Trophoblast cell (in vitro differentiated cells and primary cell): ENCODE results near the gene MIEF1. TPM values are rescaled to one million over a fixed set of nuclear protein-coding genes. Genes with fewer than 3 reads are reported as not detected.

ENCODE experiments used
- DNase-seq, 2 donors: peaks; one replicate each; pipeline ENCODE4 v3.0.0-alpha.2; 2016
- H2AFZ ChIP-seq: 2 replicates; pipeline ENCODE4 v1.6.1; 2013; ENCODE audit warnings: low read length, moderate library complexity, mild to moderate bottlenecking; ENCODE audit not compliant: insufficient read depth, poor library complexity
- H2AK5ac ChIP-seq: 2 replicates; pipeline ENCODE4 v1.6.1; 2013; ENCODE audit warnings: mild to moderate bottlenecking, low read length
- H2BK120ac ChIP-seq: 2 replicates; pipeline ENCODE4 v1.6.1; 2013; ENCODE audit warnings: low read length, mild to moderate bottlenecking, moderate library complexity; ENCODE audit not compliant: insufficient read depth, poor library complexity
- H2BK12ac ChIP-seq: 2 replicates; pipeline ENCODE4 v1.6.1; 2013; ENCODE audit warnings: mild to moderate bottlenecking, low read length, moderate library complexity
- H2BK5ac ChIP-seq: 2 replicates; pipeline ENCODE4 v1.6.1; 2013; ENCODE audit warnings: low read length, low read depth, moderate library complexity, mild to moderate bottlenecking; ENCODE audit not compliant: poor library complexity
- H3K14ac ChIP-seq: 2 replicates; pipeline ENCODE4 v1.6.1; 2013; ENCODE audit warnings: mild to moderate bottlenecking, low read length
- H3K18ac ChIP-seq: 2 replicates; pipeline ENCODE4 v1.6.1; 2013; ENCODE audit warnings: mild to moderate bottlenecking, low read length
- H3K23ac ChIP-seq: 2 replicates; pipeline ENCODE4 v1.6.1; 2013; ENCODE audit warnings: low read length
- H3K27ac ChIP-seq: 2 replicates; pipeline ENCODE4 v1.5.1; 2013; ENCODE audit warnings: low read depth, mild to moderate bottlenecking, inconsistent platforms, low read length, moderate library complexity
- H3K27me3 ChIP-seq: 2 replicates; pipeline ENCODE4 v1.6.1; 2013; ENCODE audit warnings: inconsistent platforms, mild to moderate bottlenecking, low read length, moderate library complexity; ENCODE audit not compliant: insufficient read depth
- H3K36me3 ChIP-seq, 2 experiments: 1 replicate in 1 of 2; 2 replicates in 1 of 2; pipeline ENCODE4 v1.6.1; 2013; ENCODE audit warnings: low read length in 2 of 2, mild to moderate bottlenecking in 2 of 2, moderate library complexity in 1 of 2; ENCODE audit not compliant: insufficient read depth in 2 of 2, control insufficient read depth in 1 of 2
- H3K4ac ChIP-seq: 2 replicates; pipeline ENCODE4 v1.6.1; 2013; ENCODE audit warnings: low read depth, mild to moderate bottlenecking, low read length, moderate library complexity
- H3K4me1 ChIP-seq, 2 experiments: 1 replicate in 1 of 2; 2 replicates in 1 of 2; pipeline ENCODE4 v1.6.1; 2013; ENCODE audit warnings: low read length in 2 of 2, mild to moderate bottlenecking in 2 of 2, moderate library complexity in 1 of 2; ENCODE audit not compliant: insufficient read depth in 2 of 2, control insufficient read depth in 1 of 2
- H3K4me2 ChIP-seq: 2 replicates; pipeline ENCODE4 v1.6.1; 2013; ENCODE audit warnings: inconsistent platforms, mild to moderate bottlenecking, low read length, moderate library complexity
- H3K4me3 ChIP-seq: 2 replicates; pipeline ENCODE4 v1.5.1; 2013; ENCODE audit warnings: mild to moderate bottlenecking, low read depth, low read length, inconsistent platforms
- H3K79me1 ChIP-seq: one replicate; pipeline ENCODE4 v1.6.1; 2013; ENCODE audit warnings: low read length
- H3K79me2 ChIP-seq: 2 replicates; pipeline ENCODE4 v1.6.1; 2013; ENCODE audit warnings: low read length, mild to moderate bottlenecking; ENCODE audit not compliant: control insufficient read depth, insufficient read depth, poor library complexity
- H3K9ac ChIP-seq: 2 replicates; pipeline ENCODE4 v1.6.1; 2013; ENCODE audit warnings: mild to moderate bottlenecking, low read length
- H3K9me3 ChIP-seq: 2 replicates; pipeline ENCODE4 v1.6.1; 2013; ENCODE audit warnings: low read depth, mild to moderate bottlenecking, control low read depth, inconsistent platforms, low read length; ENCODE audit not compliant: insufficient read depth
- H4K12ac ChIP-seq: 2 replicates; pipeline ENCODE4 v1.6.1; 2013; ENCODE audit warnings: low read depth, mild to moderate bottlenecking, low read length, moderate library complexity
- H4K8ac ChIP-seq: 2 replicates; pipeline ENCODE4 v1.6.1; 2013; ENCODE audit warnings: low read depth, mild to moderate bottlenecking, low read length, moderate library complexity
- H4K91ac ChIP-seq: one replicate; pipeline ENCODE4 v1.6.1; 2013; ENCODE audit warnings: low read depth, mild to moderate bottlenecking, low read length, moderate library complexity
- WGBS: extraction: QIAGEN DNeasy Blood & Tissue Kit; methylation state at CpG from one replicate; pipeline ENCODE4 v1.1.7; 2013; ENCODE audit warnings: missing lambda C conversion rate; ENCODE audit not compliant: insufficient read length, insufficient coverage; ENCODE audit errors: extremely low coverage; 5-methylcytosine and 5-hydroxymethylcytosine counted together
- polyA plus RNA-seq: library from polyadenylated mRNA; stranded (reverse); fragments of 200-250 nt; gene quantifications from 2 replicates; pipeline ENCODE4 v1.2.3, GENCODE V29; 2013

The MIEF1 gene
- polyA plus RNA-seq, result 26.5 and 27.5 TPM in 2 replicates

DNA sequence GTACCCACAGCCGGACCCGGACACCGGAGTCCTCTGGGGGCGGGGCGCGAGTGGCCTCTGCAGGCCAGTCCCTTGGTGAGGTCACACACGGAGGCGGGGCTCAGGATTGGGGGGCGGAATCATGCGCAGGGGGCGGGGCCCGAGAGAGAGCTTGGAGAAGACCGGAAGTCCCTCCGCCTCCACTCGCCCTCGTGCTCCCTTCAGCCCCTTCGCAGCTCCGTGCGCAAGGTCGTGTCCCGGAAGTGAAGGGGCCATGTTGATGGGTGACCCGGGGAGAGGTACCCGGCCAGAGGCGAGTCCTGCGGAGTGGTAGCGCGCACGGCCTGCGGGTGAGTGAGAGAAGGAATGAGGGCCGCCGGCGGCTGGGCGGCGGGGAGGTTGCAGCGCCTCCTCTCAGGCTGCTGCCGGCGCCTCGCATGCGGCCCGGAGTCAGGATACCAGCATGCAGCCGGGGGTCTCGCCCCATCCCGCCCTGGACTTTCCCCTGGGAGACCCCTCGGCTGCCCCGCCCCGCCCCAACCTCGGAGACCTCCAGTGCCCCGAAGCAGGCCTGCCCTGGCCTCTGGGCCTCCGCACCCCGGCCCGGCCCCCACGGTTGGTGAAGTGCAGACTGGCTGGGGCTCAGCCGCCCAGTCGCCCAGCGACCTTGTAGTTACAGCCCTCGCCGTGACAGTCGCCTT lies at the start of gene MIEF1:
Gene MIEF1, plus strand, starts transcription at position 182 of the 680 bp plus-strand sequence. CDS start 9,005 bp downstream, outside the sequence.
- peak within 1 kb of the TSS; percentile 99 for H4K8ac ChIP-seq
- peak within 1 kb of the TSS; percentile 84 for H4K91ac ChIP-seq
- peak within 1 kb of the TSS; percentile 71 for H2BK12ac ChIP-seq
- peak within 1 kb of the TSS; percentile 69 for H2AK5ac ChIP-seq
- H3K4ac ChIP-seq, result peak within 1 kb of the TSS; percentile 97
- peaks cover 8 to 9% of the 10 kb centered on the region in 2 experiments for H3K4me1 ChIP-seq
- peak within 1 kb of the TSS; percentile 85 for H2BK120ac ChIP-seq
- peak within 1 kb of the TSS; percentile 95 for H2AFZ ChIP-seq
- H3K27me3 ChIP-seq, result no peaks in the 10 kb centered on the region
- H4K12ac ChIP-seq, result peak within 1 kb of the TSS; percentile 84
- peak; percentile 94 to 96 for DNase-seq
- H3K27ac ChIP-seq, result peak within 1 kb of the TSS; percentile 40
- H3K9me3 ChIP-seq, result peaks cover 1% of the 10 kb centered on the region
- peak within 1 kb of the TSS; percentile 87 for H3K9ac ChIP-seq
- peak within 1 kb of the TSS; percentile 96 for H3K4me3 ChIP-seq
- peak within 1 kb of the TSS; percentile 93 for H3K14ac ChIP-seq
- no peak within 1 kb of the TSS for H3K23ac ChIP-seq
- H3K4me2 ChIP-seq, result peak within 1 kb of the TSS; percentile 83
- H3K36me3 ChIP-seq, result peaks cover 26 to 27% of the 10 kb centered on the region in 2 experiments
- H3K18ac ChIP-seq, result peak within 1 kb of the TSS; percentile 91
- H3K79me2 ChIP-seq, result peaks cover 11% of the 10 kb centered on the region
- no CpG with 5 or more reads among the region's 58 CpGs for WGBS
- H3K79me1 ChIP-seq, result peaks cover 8% of the 10 kb centered on the region
- peak within 1 kb of the TSS; percentile 50 for H2BK5ac ChIP-seq

GRCh38 chr22:39452740-39453040 lies 49.4 kb upstream of the MIEF1 start:
- Histone ChIP-seq H3K14ac (no peak overlapping the region), H3K9me3 (no peaks in the 10 kb centered on the region), H3K23ac (no peak overlapping the region), H3K4ac (no peak overlapping the region), H3K79me1 (peaks cover 15% of the 10 kb centered on the region), H2AFZ (no peak overlapping the region), H3K4me2 (no peak overlapping the region), H3K36me3 (no peaks in the 10 kb centered on the region), H3K9ac (no peak overlapping the region), H3K27me3 (no peaks in the 10 kb centered on the region), H4K91ac (peak overlapping the region; percentile 37), H2BK12ac (peak overlapping the region; percentile 15), H3K4me1 (peaks cover 32 to 38% of the 10 kb centered on the region in 2 experiments), H3K79me2 (peaks cover 4% of the 10 kb centered on the region), H3K4me3 (no peak overlapping the region), H4K8ac (no peak overlapping the region), H3K18ac (no peak overlapping the region), H2BK120ac (no peak overlapping the region), H3K27ac (no peak overlapping the region), H2BK5ac (no peak overlapping the region), H2AK5ac (no peak overlapping the region), H4K12ac (no peak overlapping the region)
- no peak for DNase-seq
- WGBS, result no CpG with 5 or more reads among the region's 6 CpGs

GRCh38 chr22:39453765-39454378 lies 48.2 kb upstream of the MIEF1 start:
- peak overlapping the region; percentile 24 for H2AK5ac ChIP-seq
- peaks cover 19% of the 10 kb centered on the region for H3K79me1 ChIP-seq
- H3K79me2 ChIP-seq, result peaks cover 16% of the 10 kb centered on the region
- no peaks in the 10 kb centered on the region for H3K9me3 ChIP-seq
- no peak overlapping the region for H2BK120ac ChIP-seq
- no peak overlapping the region for H4K12ac ChIP-seq
- no peak overlapping the region for H2AFZ ChIP-seq
- no peak overlapping the region for H3K4ac ChIP-seq
- no peaks in the 10 kb centered on the region for H3K36me3 ChIP-seq
- H3K14ac ChIP-seq, result peak overlapping the region; percentile 1
- peak overlapping the region; percentile 22 for H3K18ac ChIP-seq
- H3K4me2 ChIP-seq, result no peak overlapping the region
- H2BK5ac ChIP-seq, result no peak overlapping the region
- H3K27me3 ChIP-seq, result no peaks in the 10 kb centered on the region
- WGBS, result no CpG with 5 or more reads among the region's 9 CpGs
- DNase-seq, result peak; percentile 53 to 65
- no peak overlapping the region for H3K27ac ChIP-seq
- no peak overlapping the region for H3K9ac ChIP-seq
- peak overlapping the region; percentile 21 for H4K91ac ChIP-seq
- no peak overlapping the region for H3K23ac ChIP-seq
- H3K4me1 ChIP-seq, result peaks cover 24 to 34% of the 10 kb centered on the region in 2 experiments
- no peak overlapping the region for H4K8ac ChIP-seq
- H3K4me3 ChIP-seq, result no peak overlapping the region
- H2BK12ac ChIP-seq, result no peak overlapping the region

DNA sequence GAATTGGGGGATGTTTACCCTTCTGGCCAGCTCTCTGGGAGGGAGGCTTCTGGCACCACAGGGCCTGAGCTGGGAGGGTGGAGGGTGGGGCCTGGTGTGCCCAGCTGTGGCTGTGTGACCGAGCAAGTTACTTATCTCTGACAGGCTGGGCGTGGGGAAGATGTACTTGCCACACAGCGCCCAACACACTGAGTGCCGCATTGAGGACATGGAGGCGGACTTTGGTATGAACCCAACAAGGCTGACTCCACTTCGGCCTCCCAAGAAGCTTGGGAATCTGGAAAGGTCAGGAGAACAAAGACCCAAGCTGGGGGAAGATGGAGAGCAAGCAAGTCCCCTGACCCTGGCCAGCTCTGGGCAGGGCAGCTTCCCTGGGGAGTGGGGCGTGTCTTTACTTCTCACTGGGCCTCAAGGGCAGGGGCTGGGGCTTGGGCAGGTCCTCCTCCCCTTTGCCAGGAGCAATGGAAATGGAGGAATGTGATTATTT lies 47.7 kb upstream of the MIEF1 start:
- Histone ChIP-seq H2BK120ac (no peak overlapping the region), H3K36me3 (no peaks in the 10 kb centered on the region), H2BK5ac (no peak overlapping the region), H3K79me1 (peaks cover 19% of the 10 kb centered on the region), H4K91ac (peak overlapping the region; percentile 21), H3K79me2 (peaks cover 16% of the 10 kb centered on the region), H3K27me3 (no peaks in the 10 kb centered on the region), H2BK12ac (no peak overlapping the region), H3K4ac (no peak overlapping the region), H3K9ac (no peak overlapping the region), H3K4me1 (peaks cover 24 to 34% of the 10 kb centered on the region in 2 experiments), H4K8ac (no peak overlapping the region), H3K14ac (peak overlapping the region; percentile 1), H3K18ac (no peak overlapping the region), H2AFZ (no peak overlapping the region), H3K4me3 (no peak overlapping the region), H2AK5ac (peak overlapping the region; percentile 24), H3K9me3 (no peaks in the 10 kb centered on the region), H4K12ac (no peak overlapping the region), H3K27ac (no peak overlapping the region), H3K23ac (no peak overlapping the region), H3K4me2 (no peak overlapping the region)
- no CpG with 5 or more reads among the region's 7 CpGs for WGBS
- peak in 1 of 2 donors; percentile 61 for DNase-seq
